Thyroid gland (tissue), 4 donors: ENCODE data around the gene PTPRT.

Source experiments
- CTCF ChIP-seq, 6 experiments: fragments of 200-600 bp in 3 of 6; fragments of 450-650 bp in 3 of 6; sonication (generic) in 3 of 6; IDR thresholded peaks; one replicate each; pipeline ENCODE4 v1.5.1; 2016 to 2019; ENCODE audit warnings: antibody characterized with exemption in 6 of 6, mild to moderate bottlenecking in 2 of 6, inconsistent platforms in 1 of 6, moderate library complexity in 1 of 6
- POLR2A ChIP-seq, 2 donors: fragments of 450-650 bp; IDR thresholded peaks; one replicate each; pipeline ENCODE4 v1.6.1; 2017; ENCODE audit warnings: antibody characterized with exemption in 2 of 2, mild to moderate bottlenecking in 2 of 2, moderate library complexity in 1 of 2

GRCh38 chr20:42613076-42613475 lies 576.6 kb downstream of the PTPRT start:
- TF ChIP-seq CTCF (IDR thresholded peaks at IDR 0.05): no peak
- TF ChIP-seq POLR2A (IDR thresholded peaks at IDR 0.05): no peak
